GM12891 (cell line): ENCODE data around the gene PHRF1.

Experiments
- PAX5 ChIP-seq: IDR thresholded peaks from 2 replicates; pipeline ENCODE4 v1.6.1; 2011; ENCODE audit warnings: low read length, moderate library complexity, mild to moderate bottlenecking; ENCODE audit not compliant: insufficient read depth, severe bottlenecking
- POLR2A ChIP-seq: IDR thresholded peaks from 2 replicates; pipeline ENCODE4 v1.6.1; 2011; ENCODE audit warnings: low read depth, low read length, control low read depth
- POLR2AphosphoS5 ChIP-seq: IDR thresholded peaks from 2 replicates; pipeline ENCODE4 v1.6.1; 2011; ENCODE audit warnings: low read depth, low read length, control low read depth
- POU2F2 ChIP-seq: IDR thresholded peaks from 2 replicates; pipeline ENCODE4 v1.6.1; 2011; ENCODE audit warnings: low read depth, mild to moderate bottlenecking, control low read depth, low read length, moderate library complexity

DNA sequence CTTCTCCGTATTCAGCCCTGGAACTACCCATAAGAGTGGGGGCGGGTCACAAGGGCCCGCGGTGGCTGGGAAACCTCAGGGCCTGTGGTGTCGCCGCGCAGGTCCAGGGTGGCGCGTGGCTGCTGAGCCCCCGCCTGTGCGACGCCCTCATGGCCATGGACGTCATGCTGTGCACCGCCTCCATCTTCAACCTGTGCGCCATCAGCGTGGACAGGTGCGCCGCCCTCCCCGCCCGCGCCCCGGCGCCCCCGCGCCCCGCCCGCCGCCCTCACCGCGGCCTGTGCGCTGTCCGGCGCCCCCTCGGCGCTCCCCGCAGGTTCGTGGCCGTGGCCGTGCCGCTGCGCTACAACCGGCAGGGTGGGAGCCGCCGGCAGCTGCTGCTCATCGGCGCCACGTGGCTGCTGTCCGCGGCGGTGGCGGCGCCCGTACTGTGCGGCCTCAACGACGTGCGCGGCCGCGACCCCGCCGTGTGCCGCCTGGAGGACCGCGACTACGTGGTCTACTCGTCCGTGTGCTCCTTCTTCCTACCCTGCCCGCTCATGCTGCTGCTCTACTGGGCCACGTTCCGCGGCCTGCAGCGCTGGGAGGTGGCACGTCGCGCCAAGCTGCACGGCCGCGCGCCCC lies 63.2 kb downstream of the PHRF1 start:
- TF ChIP-seq POLR2A (no peak), PAX5 (no peak), POU2F2 (no peak), POLR2AphosphoS5 (no peak)
